ENCODE measurements around the gene MAGI2.

- TF ChIP-seq EP300 (IDR thresholded peaks at IDR 0.05) = no peak
- TF ChIP-seq, protein P1, sequence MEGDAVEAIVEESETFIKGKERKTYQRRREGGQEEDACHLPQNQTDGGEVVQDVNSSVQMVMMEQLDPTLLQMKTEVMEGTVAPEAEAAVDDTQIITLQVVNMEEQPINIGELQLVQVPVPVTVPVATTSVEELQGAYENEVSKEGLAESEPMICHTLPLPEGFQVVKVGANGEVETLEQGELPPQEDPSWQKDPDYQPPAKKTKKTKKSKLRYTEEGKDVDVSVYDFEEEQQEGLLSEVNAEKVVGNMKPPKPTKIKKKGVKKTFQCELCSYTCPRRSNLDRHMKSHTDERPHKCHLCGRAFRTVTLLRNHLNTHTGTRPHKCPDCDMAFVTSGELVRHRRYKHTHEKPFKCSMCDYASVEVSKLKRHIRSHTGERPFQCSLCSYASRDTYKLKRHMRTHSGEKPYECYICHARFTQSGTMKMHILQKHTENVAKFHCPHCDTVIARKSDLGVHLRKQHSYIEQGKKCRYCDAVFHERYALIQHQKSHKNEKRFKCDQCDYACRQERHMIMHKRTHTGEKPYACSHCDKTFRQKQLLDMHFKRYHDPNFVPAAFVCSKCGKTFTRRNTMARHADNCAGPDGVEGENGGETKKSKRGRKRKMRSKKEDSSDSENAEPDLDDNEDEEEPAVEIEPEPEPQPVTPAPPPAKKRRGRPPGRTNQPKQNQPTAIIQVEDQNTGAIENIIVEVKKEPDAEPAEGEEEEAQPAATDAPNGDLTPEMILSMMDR (IDR thresholded peaks at IDR 0.05) = no peak
Measured at GRCh38 chr7:77979219-77979618, 1474.2 kb downstream of the MAGI2 start.
